Right hindlimb (tissue), 1 donor: ENCODE data around the gene DTNBP1.

Source experiments
- DNase-seq: peaks from one replicate; pipeline ENCODE4 v3.0.0-alpha.2; 2018

DTNBP1 gene

GRCh38 chr6:15476631-15477380 lies 186.0 kb downstream of the DTNBP1 start:
- DNase-seq, result no peak

- no peak for DNase-seq
These were observed 187.0 kb downstream of the DTNBP1 start for GRCh38 chr6:15475872-15476271.

GRCh38 chr6:15475261-15475660 lies 187.6 kb downstream of the DTNBP1 start:
- no peak for DNase-seq

- DNase-seq, result no peak
These were observed 188.6 kb downstream of the DTNBP1 start for GRCh38 chr6:15474196-15474595.

- peak; percentile 38 for DNase-seq
These were observed 189.1 kb downstream of the DTNBP1 start for GRCh38 chr6:15473741-15474161.

GRCh38 chr6:15473174-15473573 lies 189.7 kb downstream of the DTNBP1 start:
- DNase-seq, result no peak
